GM21786 (cell line): ENCODE measurements around the gene FAM167B.
"Not testable (repeated sequence)": the region's sequence is repeated elsewhere in the genome, so short reads cannot be mapped to it uniquely, and the experiment has no call there.

Experiments used
- ATAC-seq: cut with Tn5 transposase; IDR thresholded peaks from one replicate; pipeline ENCODE4 v1.9.1; 2021; ENCODE audit not compliant: unreplicated experiment

Gene FAM167B

GRCh38 chr1:32257227-32257508, 10.1 kb downstream of the FAM167B start:
- no peak for ATAC-seq

GRCh38 chr1:32263236-32263593, 16.2 kb downstream of the FAM167B start:
- ATAC-seq: not testable (repeated sequence)

DNA sequence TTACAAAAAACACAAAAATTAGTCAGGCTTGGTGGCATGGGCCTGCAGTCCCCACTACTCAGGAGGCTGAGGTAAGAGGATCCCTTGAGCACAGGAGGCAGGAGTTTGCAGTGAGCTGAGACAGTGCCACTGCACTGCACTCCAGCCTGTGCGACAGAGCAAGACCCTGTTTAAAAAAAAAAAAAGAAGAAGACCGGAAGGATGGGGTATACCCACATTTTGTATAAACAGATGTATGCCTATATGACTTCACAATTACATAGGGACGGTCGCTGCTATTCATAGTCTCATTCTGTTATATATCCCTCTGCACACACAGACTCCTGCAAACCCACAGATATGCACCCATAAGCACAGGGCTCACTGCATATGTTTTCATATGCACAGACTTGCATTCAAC, 16.7 kb downstream of the FAM167B start:
- ATAC-seq: peak; percentile 55

GRCh38 chr1:32265846-32266245, 18.8 kb downstream of the FAM167B start:
- no peak for ATAC-seq

- no peak for ATAC-seq
Observed at GRCh38 chr1:32266921-32267591, 20.0 kb downstream of the FAM167B start.

DNA sequence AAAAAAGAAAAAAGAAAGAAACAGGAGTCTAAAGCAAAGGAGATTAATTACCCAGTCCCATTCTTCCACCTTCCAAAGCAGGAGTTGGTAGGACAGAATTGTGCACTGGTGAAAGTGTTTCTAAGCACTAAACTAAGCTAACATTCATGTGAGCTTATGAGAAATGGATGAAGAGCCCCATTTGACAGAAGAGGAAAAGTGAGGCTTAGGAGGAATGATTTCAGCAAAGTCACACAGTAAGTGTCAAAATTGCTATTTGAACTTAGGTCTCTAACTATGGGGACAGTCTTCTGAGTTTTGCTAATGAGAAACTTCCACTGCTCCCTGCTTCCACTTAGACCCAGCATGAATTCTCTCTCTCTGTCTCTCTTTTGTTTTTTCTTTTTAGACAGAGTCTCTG, 22.7 kb downstream of the FAM167B start:
- no peak for ATAC-seq

DNA sequence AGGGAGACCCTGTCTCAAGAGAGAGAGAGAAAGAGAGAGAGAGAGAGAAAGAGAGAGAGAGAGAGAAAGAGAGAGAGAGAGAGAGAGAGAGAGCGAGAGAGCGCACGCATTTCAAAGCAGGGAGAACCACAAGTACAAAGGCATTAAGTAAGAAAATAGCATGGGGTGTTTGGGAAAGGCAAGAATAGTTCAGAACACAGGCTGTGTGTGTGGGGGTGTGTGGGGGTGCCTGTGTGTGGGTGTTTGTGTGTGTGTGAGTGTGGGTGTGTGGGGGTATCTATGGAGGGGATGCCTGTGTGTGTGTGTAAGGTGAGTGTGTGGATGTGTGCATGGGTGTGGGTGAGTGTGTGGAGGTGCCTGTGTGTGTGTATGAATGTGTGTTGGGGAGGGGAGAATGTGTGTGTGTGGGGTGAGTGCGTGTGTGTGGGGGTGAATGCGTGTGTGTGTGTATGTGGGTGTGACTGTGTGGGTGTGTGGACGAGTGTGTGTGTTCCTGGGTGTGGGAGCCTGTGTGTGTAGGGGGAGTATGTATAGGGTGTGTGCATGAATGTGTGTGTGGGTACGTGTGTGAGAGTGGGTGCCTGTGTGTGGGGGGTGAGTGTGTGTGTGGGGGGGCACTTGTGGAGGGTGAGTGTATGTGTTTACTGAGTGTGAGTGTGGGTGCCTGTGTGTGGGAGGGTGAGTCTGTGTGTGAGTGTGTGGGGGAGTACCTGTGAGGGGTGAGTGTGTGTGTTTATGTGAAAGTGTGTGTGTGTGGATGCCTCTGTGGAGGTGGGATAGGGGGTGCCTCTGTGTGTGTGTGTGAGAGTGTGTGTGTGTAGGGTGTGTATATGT, 25.8 kb downstream of the FAM167B start:
- no peak for ATAC-seq

- ATAC-seq: no peak
Observed at GRCh38 chr1:32273391-32274208, 26.6 kb downstream of the FAM167B start.

DNA sequence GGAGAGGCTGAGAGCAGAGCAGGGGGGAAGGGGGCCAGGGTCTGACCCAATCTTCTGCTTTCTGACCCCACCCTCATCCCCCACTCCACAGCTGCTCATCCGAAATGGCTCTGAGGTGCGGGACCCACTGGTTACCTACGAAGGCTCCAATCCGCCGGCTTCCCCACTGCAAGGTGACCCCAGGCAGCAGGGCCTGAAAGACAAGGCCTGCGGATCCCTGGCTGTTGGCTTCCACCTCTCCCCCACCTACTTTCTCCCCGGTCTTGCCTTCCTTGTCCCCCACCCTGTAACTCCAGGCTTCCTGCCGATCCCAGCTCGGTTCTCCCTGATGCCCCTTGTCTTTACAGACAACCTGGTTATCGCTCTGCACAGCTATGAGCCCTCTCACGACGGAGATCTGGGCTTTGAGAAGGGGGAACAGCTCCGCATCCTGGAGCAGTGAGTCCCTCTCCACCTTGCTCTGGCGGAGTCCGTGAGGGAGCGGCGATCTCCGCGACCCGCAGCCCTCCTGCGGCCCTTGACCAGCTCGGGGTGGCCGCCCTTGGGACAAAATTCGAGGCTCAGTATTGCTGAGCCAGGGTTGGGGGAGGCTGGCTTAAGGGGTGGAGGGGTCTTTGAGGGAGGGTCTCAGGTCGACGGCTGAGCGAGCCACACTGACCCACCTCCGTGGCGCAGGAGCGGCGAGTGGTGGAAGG, 27.8 kb downstream of the FAM167B start:
- ATAC-seq: no peak

- no peak for ATAC-seq
Observed at GRCh38 chr1:32275424-32275823, 28.4 kb downstream of the FAM167B start.

DNA sequence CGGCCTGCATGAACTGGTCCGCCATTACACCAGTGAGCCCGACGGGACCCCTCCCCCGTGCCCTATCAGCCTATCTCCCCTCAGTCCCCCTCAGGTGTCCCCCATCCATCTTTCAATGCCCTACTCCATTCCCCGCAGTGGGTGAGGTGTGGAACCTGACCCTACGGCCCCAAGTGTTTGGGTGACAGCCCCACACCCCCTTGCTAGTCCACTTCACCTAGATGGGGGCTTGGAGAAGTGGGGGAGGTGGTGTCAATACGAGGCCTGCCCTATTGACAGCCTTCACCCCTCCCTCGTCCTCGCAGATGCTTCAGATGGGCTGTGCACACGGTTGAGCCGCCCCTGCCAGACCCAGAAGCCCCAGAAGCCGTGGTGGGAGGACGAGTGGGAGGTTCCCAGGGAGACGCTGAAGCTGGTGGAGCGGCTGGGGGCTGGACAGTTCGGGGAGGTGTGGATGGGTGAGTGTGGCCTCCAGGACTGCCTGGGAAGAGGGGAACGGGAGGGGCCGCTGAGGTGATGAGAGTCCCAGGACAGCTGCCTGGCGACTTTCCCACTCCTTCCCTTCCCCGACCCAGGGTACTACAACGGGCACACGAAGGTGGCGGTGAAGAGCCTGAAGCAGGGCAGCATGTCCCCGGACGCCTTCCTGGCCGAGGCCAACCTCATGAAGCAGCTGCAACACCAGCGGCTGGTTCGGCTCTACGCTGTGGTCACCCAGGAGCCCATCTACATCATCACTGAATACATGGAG, 29.2 kb downstream of the FAM167B start:
- no peak for ATAC-seq

DNA sequence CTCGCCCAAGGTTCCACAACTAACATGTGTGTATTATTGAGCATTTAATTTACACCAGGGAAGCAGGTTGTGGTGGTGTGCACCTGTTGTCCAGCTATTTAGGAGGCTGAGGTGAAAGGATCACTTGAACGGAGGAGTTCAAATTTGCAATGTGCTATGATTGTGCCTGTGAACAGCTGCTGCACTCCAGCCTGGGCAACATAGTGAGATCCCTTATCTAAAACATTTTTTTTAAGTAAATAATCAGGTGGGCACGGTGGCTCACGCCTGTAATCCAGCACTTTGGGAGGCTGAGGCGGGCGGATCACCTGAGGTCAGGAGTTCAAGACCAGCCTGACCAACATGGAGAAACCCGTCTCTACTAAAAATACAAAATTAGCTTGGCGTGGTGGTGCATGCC, 37.8 kb downstream of the FAM167B start:
- ATAC-seq: not testable (repeated sequence)

GRCh38 chr1:32285658-32286057, 38.6 kb downstream of the FAM167B start:
- ATAC-seq: no peak

DNA sequence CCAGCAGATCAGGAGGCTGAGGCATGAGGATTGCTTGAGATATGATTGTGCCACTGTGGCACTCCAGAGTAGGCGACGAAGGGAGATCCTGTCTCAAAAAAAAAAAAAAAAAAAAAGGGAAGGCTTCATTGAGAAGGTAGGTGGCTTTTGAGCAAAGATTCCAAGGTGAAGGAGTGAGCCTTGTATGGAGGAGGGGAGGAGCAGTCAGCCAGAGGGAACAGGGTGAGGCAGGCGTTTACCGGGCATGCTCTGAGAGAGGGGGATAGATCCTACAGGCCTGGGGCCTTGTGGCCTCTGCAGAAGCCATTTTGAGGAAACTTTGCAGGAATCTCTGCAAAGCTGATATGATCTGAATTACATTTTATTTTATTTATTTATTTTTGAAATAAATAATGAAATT, 39.7 kb downstream of the FAM167B start:
- no peak for ATAC-seq

DNA sequence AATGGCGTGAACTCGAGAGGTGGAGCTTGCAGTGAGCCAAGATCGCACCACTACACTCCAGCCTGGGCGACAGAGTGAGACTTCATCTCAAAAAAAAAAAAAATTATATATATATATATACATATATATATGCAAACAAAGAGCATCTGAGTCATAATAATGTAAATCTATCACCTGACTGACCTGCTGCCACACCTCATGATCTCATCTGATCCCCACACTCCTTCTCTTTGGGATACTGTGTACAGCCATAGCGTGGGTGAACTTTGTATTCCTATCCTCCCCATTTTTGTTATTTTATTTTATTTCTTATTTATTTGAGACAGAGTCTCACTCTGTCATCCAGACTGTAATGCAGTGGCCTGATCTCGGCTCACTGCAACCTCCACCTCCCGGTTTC, 42.2 kb downstream of the FAM167B start:
- no peak for ATAC-seq

- no peak for ATAC-seq
Observed at GRCh38 chr1:32291145-32291707, 44.2 kb downstream of the FAM167B start.

- ATAC-seq: peak; percentile 96
Observed at GRCh38 chr1:32291708-32292538, 44.9 kb downstream of the FAM167B start, which contains the start of gene HDAC1. Gene HDAC1 (plus strand): TSS chr1:32292083. CDS start chr1:32292170, 87 bp downstream.

- ATAC-seq: not testable (repeated sequence)
Observed at GRCh38 chr1:32298211-32298610, 51.2 kb downstream of the FAM167B start.
